ENCODE results near the gene EML6. TPM values are rescaled to one million over a fixed set of nuclear protein-coding genes. Genes with fewer than 3 reads are reported as not detected.

EML6 gene
- total RNA-seq, 1 donor from 2014 or later: 0.39 TPM

GRCh38 chr2:54902763-54903162, 179.3 kb downstream of the EML6 start:
- Mint-ChIP-seq H3K9me3 (no peaks in the 10 kb centered on the region), H3K4me3 (no peak overlapping the region), H3K36me3 (no peaks in the 10 kb centered on the region), H3K4me1 (peaks cover 5% of the 10 kb centered on the region), H3K27me3 (ENCODE audit: insufficient read depth, low read depth) (no peaks in the 10 kb centered on the region), H3K27ac (no peak overlapping the region)
- TF ChIP-seq EZH2 (IDR thresholded peaks at IDR 0.05): no peak
- TF ChIP-seq EZH2phosphoT487 (IDR thresholded peaks at IDR 0.05): no peak
- TF ChIP-seq, protein P1, sequence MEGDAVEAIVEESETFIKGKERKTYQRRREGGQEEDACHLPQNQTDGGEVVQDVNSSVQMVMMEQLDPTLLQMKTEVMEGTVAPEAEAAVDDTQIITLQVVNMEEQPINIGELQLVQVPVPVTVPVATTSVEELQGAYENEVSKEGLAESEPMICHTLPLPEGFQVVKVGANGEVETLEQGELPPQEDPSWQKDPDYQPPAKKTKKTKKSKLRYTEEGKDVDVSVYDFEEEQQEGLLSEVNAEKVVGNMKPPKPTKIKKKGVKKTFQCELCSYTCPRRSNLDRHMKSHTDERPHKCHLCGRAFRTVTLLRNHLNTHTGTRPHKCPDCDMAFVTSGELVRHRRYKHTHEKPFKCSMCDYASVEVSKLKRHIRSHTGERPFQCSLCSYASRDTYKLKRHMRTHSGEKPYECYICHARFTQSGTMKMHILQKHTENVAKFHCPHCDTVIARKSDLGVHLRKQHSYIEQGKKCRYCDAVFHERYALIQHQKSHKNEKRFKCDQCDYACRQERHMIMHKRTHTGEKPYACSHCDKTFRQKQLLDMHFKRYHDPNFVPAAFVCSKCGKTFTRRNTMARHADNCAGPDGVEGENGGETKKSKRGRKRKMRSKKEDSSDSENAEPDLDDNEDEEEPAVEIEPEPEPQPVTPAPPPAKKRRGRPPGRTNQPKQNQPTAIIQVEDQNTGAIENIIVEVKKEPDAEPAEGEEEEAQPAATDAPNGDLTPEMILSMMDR (IDR thresholded peaks at IDR 0.05): no peak
- Histone ChIP-seq H3K9ac (no peak overlapping the region), H3K27me3 (no peaks in the 10 kb centered on the region), H4K20me1 (ENCODE audit: low read depth) (no peaks in the 10 kb centered on the region), H3K4me3 (no peak overlapping the region), H3K4me1 (no peaks in the 10 kb centered on the region), H2AFZ (replicated peaks) (no peak overlapping the region), H3K27ac (no peak overlapping the region), H3K4me2 (no peak overlapping the region), H3K79me2 (ENCODE audit: low read depth) (no peaks in the 10 kb centered on the region), H3K9me3 (ENCODE audit: low read depth) (no peaks in the 10 kb centered on the region), H3K36me3 (no peaks in the 10 kb centered on the region), H3F3A (ENCODE audit: low read depth) (no peaks in the 10 kb centered on the region)
- DNase-seq (ENCODE audit: low spot score): no peak

DNA sequence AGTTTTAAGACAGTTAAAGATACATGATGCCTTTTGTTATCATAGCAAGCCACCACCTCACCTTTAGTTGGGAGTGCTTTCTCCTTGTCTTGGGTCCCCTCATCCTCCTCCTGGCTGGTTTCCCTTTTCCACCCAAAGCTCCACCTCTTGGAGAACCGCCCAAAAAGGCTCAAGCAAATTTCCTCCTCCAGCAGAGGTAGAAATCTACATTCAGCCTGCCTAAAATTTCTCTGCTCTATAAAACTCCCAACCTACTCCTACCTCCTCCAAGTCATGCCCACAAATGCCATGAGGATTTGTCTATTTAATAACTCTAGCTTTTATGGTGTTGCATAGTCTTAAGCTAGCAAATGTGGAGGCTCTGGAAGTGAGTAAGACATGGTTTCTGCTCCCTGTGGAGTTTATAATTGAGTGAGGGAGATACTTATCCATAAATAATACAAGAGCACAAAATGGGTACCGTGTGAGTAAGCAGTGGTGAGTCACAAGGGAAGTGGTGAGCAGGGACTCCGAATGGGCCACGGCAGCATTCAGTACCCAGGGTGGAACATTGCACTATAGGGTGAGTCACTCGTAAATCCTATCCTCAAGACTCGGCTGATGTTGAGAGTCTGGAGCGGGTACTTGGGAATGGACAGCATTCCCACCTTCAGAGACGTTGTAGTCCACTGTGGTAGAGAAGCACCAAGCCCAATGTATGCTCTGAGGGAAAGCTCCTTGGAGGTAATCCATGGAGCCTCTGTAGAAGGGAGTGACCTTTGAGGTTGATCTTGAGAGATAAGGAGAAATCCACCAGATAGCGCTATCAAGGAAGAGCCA, 180.5 kb downstream of the EML6 start:
- no peak overlapping the region for H3K9ac ChIP-seq
- no peaks in the 10 kb centered on the region for H3K4me1 ChIP-seq
- no peaks in the 10 kb centered on the region for H3K27me3 Mint-ChIP-seq (ENCODE audit: insufficient read depth, low read depth)
- no peaks in the 10 kb centered on the region for H3K9me3 Mint-ChIP-seq
- TF ChIP-seq EZH2phosphoT487 (IDR thresholded peaks at IDR 0.05) (no peak), EZH2 (IDR thresholded peaks at IDR 0.05) (no peak)
- TF ChIP-seq, protein P1 (IDR thresholded peaks at IDR 0.05): no peak
- DNase-seq (ENCODE audit: low spot score): no peak
- no peaks in the 10 kb centered on the region for H3K36me3 ChIP-seq
- H3K36me3 Mint-ChIP-seq: no peaks in the 10 kb centered on the region
- no peaks in the 10 kb centered on the region for H4K20me1 ChIP-seq (ENCODE audit: low read depth)
- no peak overlapping the region for H3K27ac Mint-ChIP-seq
- H3K4me3 ChIP-seq: no peak overlapping the region
- no peak overlapping the region for H2AFZ ChIP-seq (replicated peaks)
- H3K9me3 ChIP-seq (ENCODE audit: low read depth): no peaks in the 10 kb centered on the region
- H3K4me3 Mint-ChIP-seq: no peak overlapping the region
- peaks cover 2% of the 10 kb centered on the region for H3K4me1 Mint-ChIP-seq
- no peaks in the 10 kb centered on the region for H3F3A ChIP-seq (ENCODE audit: low read depth)
- no peaks in the 10 kb centered on the region for H3K27me3 ChIP-seq
- no peak overlapping the region for H3K4me2 ChIP-seq
- no peak overlapping the region for H3K27ac ChIP-seq
- no peaks in the 10 kb centered on the region for H3K79me2 ChIP-seq (ENCODE audit: low read depth)

GRCh38 chr2:54904836-54905235, 181.4 kb downstream of the EML6 start:
- Mint-ChIP-seq H3K4me1 (peaks cover 2% of the 10 kb centered on the region), H3K36me3 (no peaks in the 10 kb centered on the region), H3K27ac (no peak overlapping the region), H3K27me3 (ENCODE audit: insufficient read depth, low read depth) (no peaks in the 10 kb centered on the region), H3K4me3 (no peak overlapping the region), H3K9me3 (no peaks in the 10 kb centered on the region)
- Histone ChIP-seq H3K9ac (no peak overlapping the region), H3K4me2 (no peak overlapping the region), H3K27me3 (no peaks in the 10 kb centered on the region), H3K36me3 (no peaks in the 10 kb centered on the region), H3K79me2 (ENCODE audit: low read depth) (no peaks in the 10 kb centered on the region), H4K20me1 (ENCODE audit: low read depth) (no peaks in the 10 kb centered on the region), H3K4me3 (no peak overlapping the region), H3K9me3 (ENCODE audit: low read depth) (no peaks in the 10 kb centered on the region), H3K4me1 (no peaks in the 10 kb centered on the region), H3F3A (ENCODE audit: low read depth) (no peaks in the 10 kb centered on the region), H2AFZ (replicated peaks) (no peak overlapping the region), H3K27ac (no peak overlapping the region)
- TF ChIP-seq EZH2 (IDR thresholded peaks at IDR 0.05) (no peak), EZH2phosphoT487 (IDR thresholded peaks at IDR 0.05) (no peak)
- TF ChIP-seq, protein P1 (IDR thresholded peaks at IDR 0.05): no peak
- no peak for DNase-seq (ENCODE audit: low spot score)
